Measurements from ENCODE around the gene PARD6B. TPM values are rescaled to one million over a fixed set of nuclear protein-coding genes. Genes with fewer than 3 reads are reported as not detected.

PARD6B gene
- total and polyA plus RNA-seq, 11 donors = 1.3 to 12.2 (median 4.2) TPM

GRCh38 chr20:50719328-50719727, 12.1 kb upstream of the PARD6B start:
- H3K4me3 ChIP-seq = no peak overlapping the region
- H3K36me3 ChIP-seq = no peaks in the 10 kb centered on the region
- 95 to 98% (median 96%) methylated on average over 4 of the region's 4 CpGs for WGBS, 4 donors
- no peaks in the 10 kb centered on the region for H3K27me3 ChIP-seq
- H3K4me1 ChIP-seq = peaks cover 0 to 20% (median 4%) of the 10 kb centered on the region in 12 donors
- TF ChIP-seq CTCF (IDR thresholded peaks at IDR 0.05) (no peak), POLR2A (IDR thresholded peaks at IDR 0.05) (no peak)
- ATAC-seq = no peak
- no peaks in the 10 kb centered on the region for H3K9me3 ChIP-seq
- H3K27ac ChIP-seq = peak overlapping the region in 1 of 12 donors; percentile 3
- intact Hi-C loops (cut with DNase I) = loop anchor here in 2 of 10 donors (10.0 kb wide), 2 partner anchors 55 to 95 kb away; no protein-coding TSS in a partner anchor
- no peak for DNase-seq

- peaks cover 0 to 27% (median 11%) of the 10 kb centered on the region in 12 donors for H3K4me1 ChIP-seq
- H3K9me3 ChIP-seq = no peaks in the 10 kb centered on the region
- no peaks in the 10 kb centered on the region for H3K36me3 ChIP-seq
- DNase-seq (no peak), ATAC-seq (no peak)
- no peak overlapping the region for H3K4me3 ChIP-seq
- intact Hi-C loops (cut with DNase I) = loop anchor here in 1 of 10 donors (5.0 kb wide), 2 partner anchors 63 to 93 kb away; no protein-coding TSS in a partner anchor
- no peak for TF ChIP-seq CTCF (IDR thresholded peaks at IDR 0.05)
- TF ChIP-seq POLR2A (IDR thresholded peaks at IDR 0.05) = no peak
- H3K27ac ChIP-seq = peak overlapping the region in 2 of 12 donors; percentile 3 to 28
- 65 to 79% (median 78%) methylated on average over 5 of the region's 5 CpGs for WGBS, 4 donors
- no peaks in the 10 kb centered on the region for H3K27me3 ChIP-seq
Measured at GRCh38 chr20:50720026-50720425, 11.4 kb upstream of the PARD6B start.

- peaks cover 0 to 32% (median 14%) of the 10 kb centered on the region in 12 donors for H3K4me1 ChIP-seq
- no peaks in the 10 kb centered on the region for H3K9me3 ChIP-seq
- DNase-seq = no peak
- intact Hi-C loops (cut with DNase I) = loop anchor here in 1 of 10 donors (5.0 kb wide), 2 partner anchors 63 to 93 kb away; no protein-coding TSS in a partner anchor
- H3K27me3 ChIP-seq = no peaks in the 10 kb centered on the region
- no peak overlapping the region for H3K4me3 ChIP-seq
- no peak for ATAC-seq
- H3K36me3 ChIP-seq = no peaks in the 10 kb centered on the region
- peak overlapping the region in 2 of 12 donors; percentile 3 to 86 for H3K27ac ChIP-seq
- TF ChIP-seq CTCF (IDR thresholded peaks at IDR 0.05) (peak in 2 of 12 donors; percentile 6 to 9), POLR2A (IDR thresholded peaks at IDR 0.05) (no peak)
Measured at GRCh38 chr20:50720582-50720981, 10.8 kb upstream of the PARD6B start.

- H3K27me3 ChIP-seq = no peaks in the 10 kb centered on the region
- H3K4me1 ChIP-seq = peaks cover 0 to 32% (median 16%) of the 10 kb centered on the region in 12 donors
- intact Hi-C loops (cut with DNase I) = loop anchor here in 1 of 10 donors (5.0 kb wide), 2 partner anchors 65 to 95 kb away; no protein-coding TSS in a partner anchor
- no peaks in the 10 kb centered on the region for H3K36me3 ChIP-seq
- peak; percentile 87 to 93 (median 93) for ATAC-seq
- WGBS, 4 donors = 48 to 59% (median 53%) methylated on average over 9 of the region's 9 CpGs
- DNase-seq = peak in 4 of 5 donors; percentile 48 to 83 (median 70)
- peak overlapping the region; percentile 8 to 88 (median 77) for H3K27ac ChIP-seq
- TF ChIP-seq CTCF (IDR thresholded peaks at IDR 0.05) (no peak), POLR2A (IDR thresholded peaks at IDR 0.05) (peak in 1 of 2 donors; percentile 36)
- H3K4me3 ChIP-seq = no peak overlapping the region
- no peaks in the 10 kb centered on the region for H3K9me3 ChIP-seq
Measured at GRCh38 chr20:50721881-50722281, 9.5 kb upstream of the PARD6B start.

Measured in heart left ventricle (tissue), 16 donors.